GM12878 (cell line): ENCODE data around the gene STX19.

Experiments used
- EP300 ChIP-seq, 2 experiments: fragments of 150-350 bp in 1 of 2; IDR thresholded peaks; 2 replicates each; pipeline ENCODE4 v1.6.1; 2011 to 2012; ENCODE audit warnings: low read depth in 2 of 2, low read length in 2 of 2, borderline replicate concordance in 1 of 2, improper control_type of control experiment in 1 of 2, inconsistent platforms in 1 of 2; ENCODE audit not compliant: control insufficient read depth in 1 of 2
- JUNB ChIP-seq: IDR thresholded peaks from 2 replicates; pipeline ENCODE4 v1.6.1; 2016; ENCODE audit warnings: antibody characterized with exemption, mild to moderate bottlenecking

- no peak for TF ChIP-seq EP300 (IDR thresholded peaks at IDR 0.05; ENCODE audit: borderline replicate concordance in 1 of 2, control insufficient read depth in 1 of 2, low read depth in 2 of 2, low read length in 2 of 2)
- no peak for TF ChIP-seq JUNB
Measured at GRCh38 chr3:94024385-94024784, 4.0 kb downstream of the STX19 start.
